Epidermal melanocyte (primary cell): Measurements from ENCODE around the gene METTL24.

Experiments
- DNase-seq: peaks from one replicate; pipeline ENCODE4 v3.0.0; 2011; ENCODE audit warnings: low spot score; ENCODE audit not compliant: insufficient read length

The METTL24 gene, protein sequence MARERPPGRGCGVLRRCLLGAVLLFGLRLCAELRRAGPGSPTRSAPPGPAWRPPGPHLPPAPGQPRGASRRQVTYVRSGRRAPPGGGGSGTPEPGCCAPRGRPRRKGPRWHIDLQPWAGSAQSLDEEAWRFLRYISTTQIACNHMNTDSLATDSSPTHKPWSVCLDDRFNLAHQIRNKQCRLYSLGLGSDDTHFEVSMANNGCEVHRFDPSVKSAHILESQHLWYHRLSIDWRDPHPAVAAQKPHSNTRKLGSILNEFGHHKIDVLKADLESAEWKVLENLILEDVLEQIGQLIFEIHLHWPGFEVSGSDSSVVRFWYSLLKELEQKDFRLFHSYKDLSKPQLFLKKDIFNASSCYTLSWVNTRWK

GRCh38 chr6:110357664-110358552 is at the start of gene METTL24:
METTL24 (minus strand) TSS chr6:110358349; CDS start chr6:110358272, 77 bp downstream.
- no peak for DNase-seq

GRCh38 chr6:110404607-110405006 is 46.5 kb upstream of the METTL24 start:
- DNase-seq: no peak

DNA sequence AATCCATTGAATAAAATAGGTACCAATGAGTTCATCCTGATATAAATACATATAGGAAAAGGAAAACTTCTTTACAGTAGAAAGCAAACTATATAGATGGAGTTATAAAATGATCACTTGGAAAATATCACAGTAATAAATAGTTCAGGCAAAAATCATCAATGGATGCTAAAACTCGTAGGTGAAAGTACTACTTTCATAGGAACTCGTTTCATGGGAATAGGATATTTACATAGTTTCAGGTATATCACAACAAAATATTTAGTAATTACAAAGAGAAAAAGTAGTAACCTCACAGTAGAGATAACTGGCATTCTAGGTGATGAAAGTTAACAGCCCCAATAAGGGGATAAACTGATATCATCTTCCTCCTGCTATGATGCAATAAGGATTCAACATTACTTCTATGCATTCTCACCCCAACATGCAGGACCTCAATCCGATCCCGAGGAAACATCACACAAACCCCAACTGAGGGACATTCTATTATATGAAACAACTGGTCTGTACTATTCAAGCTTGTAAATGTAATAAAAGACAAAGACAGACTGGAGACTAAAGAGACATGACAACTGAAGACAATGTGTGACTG is 43.5 kb upstream of the METTL24 start:
- DNase-seq: no peak

DNA sequence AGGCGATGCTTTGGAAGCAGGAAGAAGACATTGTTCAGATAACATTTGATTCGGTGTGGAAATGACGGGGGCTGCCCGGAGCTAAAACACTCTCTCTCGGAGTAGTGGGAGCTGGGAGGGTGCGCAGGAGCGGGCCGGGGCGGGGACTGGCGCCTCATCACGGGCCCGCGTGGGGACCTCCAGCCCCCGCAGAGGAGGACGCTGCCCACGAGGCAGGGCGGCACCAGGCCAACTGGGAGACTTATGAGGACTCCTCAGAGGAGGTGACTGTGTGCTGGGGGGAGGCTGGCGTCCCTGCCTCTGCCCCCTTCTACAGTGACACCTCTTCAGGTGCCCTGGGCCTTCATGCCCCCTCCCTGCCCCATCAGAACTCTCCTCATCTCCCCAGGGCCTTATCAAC is 42.1 kb upstream of the METTL24 start:
- DNase-seq: no peak

DNA sequence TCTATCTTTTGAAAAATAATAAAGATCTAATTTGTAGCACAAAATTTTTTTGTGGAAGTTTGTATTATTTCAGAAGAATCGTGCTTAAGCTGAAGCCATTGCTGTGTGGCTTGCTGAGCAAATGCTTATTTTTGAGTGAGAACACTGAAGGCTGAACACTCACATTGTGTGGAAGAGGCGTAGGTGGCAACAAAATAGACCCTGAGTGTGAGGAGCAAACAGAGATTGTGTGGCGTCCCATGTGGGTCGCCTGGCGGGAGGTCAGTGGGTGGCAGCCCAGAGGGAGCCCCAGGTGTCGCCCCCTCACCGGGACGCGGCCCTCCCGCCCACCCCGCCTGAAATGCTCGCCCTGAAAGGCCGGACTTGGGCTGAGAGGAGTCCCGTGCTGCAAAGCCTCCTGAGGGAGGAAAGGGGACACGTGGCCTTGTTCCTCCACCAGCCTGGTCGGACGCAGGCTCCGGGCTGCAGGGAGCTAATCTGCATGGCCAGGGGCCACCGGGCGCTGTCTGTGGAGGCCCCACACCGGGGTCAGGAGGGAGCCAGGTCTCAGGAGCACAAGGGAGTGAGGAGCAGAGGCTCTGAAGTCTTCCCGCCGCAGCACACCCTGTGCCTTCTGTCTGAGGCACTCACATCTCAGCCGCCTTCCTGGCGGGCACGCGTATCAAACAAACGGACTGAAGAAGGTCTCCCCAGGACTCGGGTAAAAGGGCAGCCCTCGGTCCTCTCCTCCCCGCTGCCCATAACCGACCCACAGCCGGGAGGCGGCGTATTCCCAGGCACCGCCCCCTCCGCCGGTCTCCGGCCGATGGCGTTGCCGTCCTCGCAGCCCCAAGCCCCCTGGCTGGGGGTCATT is 41.3 kb upstream of the METTL24 start:
- no peak for DNase-seq

DNA sequence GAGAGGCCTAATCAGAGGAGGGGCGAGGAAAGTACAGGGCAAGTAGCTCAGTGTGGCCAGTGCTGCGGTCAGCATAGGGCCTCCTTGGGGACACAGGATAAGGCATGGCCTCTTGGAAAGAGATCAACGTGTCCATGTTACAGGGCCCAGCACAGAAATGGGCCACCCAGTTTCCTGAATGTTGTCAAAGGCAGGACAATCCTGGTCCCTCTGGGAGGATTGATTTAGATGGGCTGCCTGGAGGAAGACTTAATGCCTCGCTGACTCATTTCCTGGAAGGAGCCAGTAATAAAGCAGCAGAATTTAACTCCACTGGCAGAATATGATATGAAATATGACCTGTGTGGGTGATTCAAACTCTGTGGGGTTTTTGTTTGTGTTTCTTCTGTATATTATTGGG is 40.6 kb upstream of the METTL24 start:
- no peak for DNase-seq

DNA sequence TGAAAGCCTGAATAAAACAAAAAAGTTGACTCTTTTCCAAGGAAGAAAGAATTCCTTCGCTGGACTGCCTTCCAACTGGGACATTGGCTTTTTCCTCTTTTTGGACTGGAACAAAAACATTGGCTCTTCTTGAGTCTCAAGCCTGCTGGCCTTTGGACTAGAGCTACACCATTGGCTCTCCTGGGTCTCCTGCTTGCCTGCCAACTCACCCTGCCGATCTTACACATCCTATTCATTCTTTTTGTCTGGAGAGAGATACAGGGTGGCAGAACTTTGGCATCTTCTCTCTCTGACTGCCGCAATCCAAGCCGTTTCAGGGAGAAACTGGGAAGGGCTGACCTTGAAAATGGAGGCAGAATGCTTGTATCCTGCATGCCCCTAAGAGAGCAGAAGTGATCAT is 37.1 kb upstream of the METTL24 start:
- DNase-seq: no peak

GRCh38 chr6:110394409-110394808 is 36.3 kb upstream of the METTL24 start:
- DNase-seq: no peak

- no peak for DNase-seq
Measured at GRCh38 chr6:110392727-110393126, 34.6 kb upstream of the METTL24 start.

- DNase-seq: no peak
Measured at GRCh38 chr6:110390404-110390803, 32.3 kb upstream of the METTL24 start.

GRCh38 chr6:110389689-110390382 is 31.7 kb upstream of the METTL24 start:
- no peak for DNase-seq

DNA sequence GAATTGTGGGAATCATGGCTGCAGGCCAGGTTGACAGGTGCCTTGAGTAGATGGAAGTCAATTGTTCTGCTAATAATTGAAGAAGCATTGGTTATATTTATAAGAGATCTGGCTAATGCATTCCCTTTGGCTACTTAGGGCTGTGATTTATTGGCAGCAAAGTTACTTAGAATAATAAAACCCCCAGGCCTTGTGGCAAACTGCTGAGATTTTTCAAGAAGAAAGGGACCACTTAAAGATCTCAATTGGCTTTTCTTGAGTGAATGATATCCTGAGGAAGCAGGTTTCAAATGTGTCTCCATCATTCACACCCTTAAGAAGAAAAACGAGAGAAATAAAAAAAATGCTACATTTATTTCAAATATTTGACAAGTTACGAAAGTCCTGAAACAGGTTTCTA is 29.8 kb upstream of the METTL24 start:
- no peak for DNase-seq

DNA sequence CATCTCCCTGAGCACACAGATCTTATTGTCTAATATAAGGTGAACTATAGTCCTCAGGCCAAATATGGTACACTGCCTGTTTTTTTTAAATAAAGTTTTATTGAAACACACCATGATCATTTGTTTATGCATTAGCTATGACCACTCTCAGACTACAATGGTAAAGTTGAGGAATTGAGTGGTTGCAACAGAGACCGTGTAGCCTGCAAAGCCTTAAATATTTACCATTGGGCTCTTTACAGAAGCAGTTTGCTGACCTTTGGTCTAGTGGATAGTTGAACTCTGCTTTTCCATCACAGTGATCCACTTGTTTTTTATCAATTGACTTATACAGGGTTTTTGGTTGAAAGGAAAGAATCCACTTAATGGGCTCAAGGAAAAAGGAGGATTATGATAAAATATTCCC is 27.3 kb upstream of the METTL24 start:
- DNase-seq: no peak

DNA sequence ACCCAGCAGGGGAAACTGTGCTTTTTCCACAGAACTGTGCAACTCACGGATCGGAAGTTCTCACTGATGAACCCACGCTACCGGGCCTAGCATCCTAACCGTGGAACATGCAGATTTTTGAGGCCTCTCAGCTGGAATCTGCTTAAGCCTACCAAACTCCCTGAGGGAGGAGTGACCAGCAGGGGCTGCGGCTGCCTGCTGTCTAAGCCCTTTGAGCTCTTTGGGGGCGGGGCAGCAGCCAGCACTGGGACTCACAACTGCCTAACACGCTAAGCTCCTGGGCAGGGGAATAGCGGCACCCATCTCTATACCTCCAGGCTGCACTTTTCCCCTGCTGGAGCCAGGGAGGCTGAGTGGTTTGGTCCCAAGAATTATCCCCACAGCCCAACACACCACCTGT is 20.4 kb upstream of the METTL24 start:
- DNase-seq: no peak

DNA sequence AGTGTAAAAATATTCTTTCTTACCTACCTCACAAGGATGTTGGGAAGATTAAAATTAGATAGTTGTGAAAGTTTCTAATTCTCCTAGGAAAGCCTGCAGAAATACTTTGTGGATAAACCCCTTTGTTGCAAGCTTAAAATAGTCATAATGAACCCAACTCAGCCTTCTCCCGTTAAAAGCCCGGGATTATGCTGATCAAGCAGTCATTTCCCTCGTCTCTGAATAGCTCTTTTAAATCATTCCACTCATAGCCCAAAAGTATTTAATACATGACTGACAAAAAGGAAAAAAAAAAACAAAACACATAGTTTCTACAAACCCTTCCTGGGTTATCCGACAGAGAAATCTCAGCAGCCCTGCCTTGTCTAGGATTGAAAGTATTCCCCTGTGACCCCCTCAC is 10.9 kb upstream of the METTL24 start:
- DNase-seq: no peak

- DNase-seq: no peak
Measured at GRCh38 chr6:110368284-110368683, 10.1 kb upstream of the METTL24 start.

- no peak for DNase-seq
Measured at GRCh38 chr6:110367825-110368224, 9.7 kb upstream of the METTL24 start.

DNA sequence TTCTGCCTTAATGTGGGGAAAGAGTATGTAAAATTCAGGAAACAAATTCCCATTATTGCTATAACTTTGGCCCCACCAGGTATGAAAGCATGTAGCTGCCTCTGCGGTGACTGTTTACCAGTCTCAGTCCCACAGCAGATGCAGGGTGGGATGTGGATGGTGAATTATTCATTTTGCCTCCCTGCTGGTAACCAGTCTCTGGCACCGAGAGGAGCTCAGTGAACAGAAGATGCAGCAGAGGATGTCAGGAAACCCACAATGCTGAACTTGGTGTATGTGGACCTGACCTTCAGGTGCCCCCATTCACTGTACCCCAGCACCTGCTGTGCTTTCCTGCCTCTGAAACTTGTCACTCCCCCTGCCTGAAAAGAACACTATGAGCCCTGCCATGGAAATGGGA is 8.8 kb upstream of the METTL24 start:
- no peak for DNase-seq

DNA sequence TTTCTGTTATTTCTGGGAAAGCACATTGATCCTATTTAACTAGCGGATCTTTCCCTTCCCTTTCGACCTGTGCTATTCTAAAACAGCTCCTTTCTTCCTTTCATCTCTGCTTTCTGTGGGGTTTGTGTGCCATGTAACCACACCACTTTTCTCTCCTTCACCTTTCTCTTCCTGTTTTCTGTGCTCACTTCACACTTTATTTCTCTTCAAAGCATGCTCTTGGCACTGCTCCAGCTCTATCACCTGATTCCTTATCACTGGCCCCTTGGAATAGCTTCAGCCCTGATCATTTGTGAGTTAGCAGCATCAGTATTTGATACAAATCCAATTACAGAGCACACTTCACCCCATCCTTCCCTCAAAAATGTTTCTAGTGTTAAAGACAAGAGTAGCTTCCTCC is 8.1 kb upstream of the METTL24 start:
- no peak for DNase-seq

- DNase-seq: no peak
Measured at GRCh38 chr6:110364364-110365105, 6.4 kb upstream of the METTL24 start.
